Hematopoietic multipotent progenitor cell (in vitro differentiated cells): ENCODE results near the gene PTPRM. TPM values are rescaled to one million over a fixed set of nuclear protein-coding genes. Genes with fewer than 3 reads are reported as not detected.

ENCODE experiments used
- DNase-seq, 3 donors: peaks; one replicate each; pipeline ENCODE4 v3.0.0-alpha.2; 2011 to 2015; ENCODE audit warnings: low read depth in 2 of 3, low spot score in 2 of 3
- total RNA-seq: library from RNA; depleted of rRNA; stranded (reverse); fragments of >200 nt; gene quantifications from one replicate; pipeline ENCODE4 v1.2.3, GENCODE V29; 2012

The PTPRM gene
- total RNA-seq, 1 donor, result 18.0 TPM

DNA sequence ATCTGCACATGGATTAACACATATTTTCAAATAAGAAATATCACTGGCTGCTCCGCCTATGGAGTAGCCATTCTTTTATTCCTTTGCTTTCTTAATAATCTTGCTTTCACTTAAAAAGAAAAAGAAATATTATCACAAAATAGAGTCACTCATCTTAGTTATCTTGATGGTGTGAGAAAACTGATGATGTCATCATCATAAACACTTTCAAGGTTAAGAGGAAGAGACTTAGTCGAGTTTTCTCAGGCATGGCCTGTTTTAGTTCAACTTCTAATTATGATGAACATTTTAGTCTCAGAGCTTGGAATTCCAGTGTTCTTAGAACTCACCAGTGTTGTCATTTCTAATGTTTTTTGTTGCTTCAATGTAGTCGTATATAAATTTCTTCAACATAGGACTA lies 506.1 kb downstream of the PTPRM start:
- no peak for DNase-seq

DNA sequence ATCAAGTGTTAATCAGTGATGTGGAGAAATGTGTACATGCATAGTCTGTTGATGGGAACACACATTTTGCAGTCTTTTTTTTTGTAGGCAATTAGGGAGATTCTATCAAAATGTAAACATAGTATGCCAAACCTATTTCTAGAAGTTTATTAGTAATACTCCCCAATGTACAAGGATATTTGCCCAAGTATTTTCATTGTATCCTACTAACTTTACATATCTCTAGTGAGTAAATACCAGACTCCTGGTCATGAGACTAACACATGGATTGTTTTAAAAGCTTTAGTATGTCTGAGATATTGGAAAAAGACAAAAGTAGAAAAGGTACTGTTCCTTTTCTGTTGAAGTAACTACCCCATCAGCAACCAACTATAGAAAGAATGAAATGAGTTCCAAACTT lies 513.0 kb downstream of the PTPRM start:
- DNase-seq, result no peak

GRCh38 chr18:8081267-8081666 lies 514.2 kb downstream of the PTPRM start:
- no peak for DNase-seq

GRCh38 chr18:8081872-8082553 lies 514.9 kb downstream of the PTPRM start:
- DNase-seq, result no peak

DNA sequence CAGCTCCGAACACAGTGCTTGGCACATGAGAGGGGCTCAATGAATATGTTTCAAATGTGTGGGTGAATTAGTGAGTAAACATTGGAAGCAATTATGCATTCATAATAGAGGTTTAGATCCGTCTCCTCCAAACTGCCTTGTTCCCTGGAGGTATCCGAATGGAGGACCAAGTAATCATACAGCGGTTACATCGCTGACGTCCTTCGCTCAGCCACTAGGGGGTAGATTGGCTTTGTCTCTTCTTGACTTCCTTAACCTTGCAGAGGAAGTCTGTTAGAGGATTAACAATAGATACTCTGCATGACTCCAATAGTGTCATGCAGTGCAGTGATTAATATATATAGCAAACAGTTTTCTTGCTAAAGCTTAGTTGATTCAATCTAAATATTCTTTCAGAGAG lies 517.0 kb downstream of the PTPRM start:
- DNase-seq, result peak in 2 of 3 donors; percentile 1 to 15

GRCh38 chr18:8088626-8089025 lies 521.5 kb downstream of the PTPRM start:
- no peak for DNase-seq

DNA sequence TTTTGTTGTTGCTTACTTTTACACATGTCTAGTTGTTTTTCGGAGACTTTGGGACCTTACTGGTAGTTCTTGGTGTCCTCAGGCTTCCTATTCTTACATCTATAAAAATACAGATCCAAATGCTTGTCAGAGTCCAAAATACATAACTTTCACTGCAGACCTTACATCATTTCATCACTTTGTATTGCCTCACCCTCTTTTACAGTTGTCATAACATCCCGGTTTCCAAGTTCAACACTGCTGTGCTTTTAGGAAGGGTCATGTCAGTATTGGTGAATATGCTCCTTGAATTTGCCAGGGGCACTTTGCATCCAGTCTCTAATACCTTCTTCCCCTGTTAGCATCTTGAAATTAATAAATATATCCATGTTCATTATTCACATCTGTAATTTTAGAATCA lies 523.9 kb downstream of the PTPRM start:
- DNase-seq, result no peak

DNA sequence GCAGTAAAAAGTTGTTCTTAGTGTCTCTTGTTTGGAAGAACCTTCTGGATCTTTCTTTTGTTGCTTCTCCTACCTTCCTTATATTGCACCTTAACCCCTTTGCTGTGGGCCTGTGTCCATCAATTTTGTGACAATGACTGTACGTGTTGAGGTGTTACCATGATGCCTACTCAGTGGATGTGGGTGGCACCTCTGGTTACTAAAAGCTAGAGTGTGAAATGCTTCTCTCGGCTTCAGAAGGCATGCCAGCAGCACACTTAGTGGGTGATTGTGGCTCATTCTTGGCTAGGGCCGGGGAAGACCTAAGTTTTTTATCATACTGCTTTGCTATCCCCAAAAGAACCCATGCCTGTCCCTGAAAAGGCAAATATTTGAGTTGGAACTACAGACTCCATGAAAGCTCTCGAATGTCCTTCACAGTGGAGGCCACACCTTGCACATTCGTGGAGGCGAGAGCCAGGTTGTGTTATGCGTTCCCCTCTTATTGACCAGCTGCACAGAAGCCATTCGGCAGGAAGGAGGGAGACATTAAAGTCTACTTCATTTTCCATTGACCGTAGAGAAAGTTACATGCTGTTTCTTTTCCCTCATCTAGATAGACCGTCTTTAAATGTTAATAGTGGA lies 528.9 kb downstream of the PTPRM start:
- no peak for DNase-seq

- no peak for DNase-seq
Measured at GRCh38 chr18:8097399-8097798, 530.3 kb downstream of the PTPRM start.

GRCh38 chr18:8097927-8098326 lies 530.8 kb downstream of the PTPRM start:
- DNase-seq, result no peak

- no peak for DNase-seq
Measured at GRCh38 chr18:8106603-8107002, 539.5 kb downstream of the PTPRM start.

GRCh38 chr18:8107426-8107825 lies 540.3 kb downstream of the PTPRM start:
- DNase-seq, result no peak

DNA sequence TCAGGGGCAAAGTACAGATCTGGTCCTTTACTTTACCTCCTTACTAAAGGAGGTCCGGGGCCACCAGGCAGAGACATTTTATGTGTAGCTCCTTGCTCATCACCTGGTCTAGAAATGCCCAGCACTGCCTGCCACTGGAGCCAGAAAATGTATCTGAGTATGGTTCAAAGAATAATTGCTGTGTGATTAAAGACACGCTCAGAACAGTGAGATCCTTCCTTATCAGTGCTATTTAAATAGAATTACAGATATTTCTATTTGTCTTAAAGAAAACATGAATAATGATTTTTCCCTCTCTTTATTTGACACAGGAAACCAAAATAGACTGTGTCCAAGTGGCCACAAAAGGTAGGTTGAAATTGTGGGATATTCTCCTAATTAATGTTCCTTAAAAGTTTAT lies 547.4 kb downstream of the PTPRM start:
- no peak for DNase-seq

GRCh38 chr18:8116341-8117005 lies 549.4 kb downstream of the PTPRM start:
- no peak for DNase-seq

DNA sequence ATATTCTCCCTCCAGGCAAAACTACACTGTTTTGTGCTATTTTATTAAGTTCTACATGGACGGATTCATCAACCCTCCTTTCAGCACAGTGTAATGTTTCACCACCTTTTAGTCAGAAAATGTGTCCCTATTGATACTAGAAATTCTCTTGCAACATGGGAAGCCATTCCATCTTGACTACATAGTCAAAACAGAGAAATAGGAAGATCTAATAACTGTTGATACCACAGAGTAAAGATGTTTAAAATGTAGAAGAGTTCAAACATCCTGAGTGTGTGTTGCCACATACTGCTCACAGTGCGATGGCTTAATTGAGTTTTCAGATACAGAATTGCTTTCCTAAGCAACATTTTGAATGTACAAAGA lies 549.9 kb downstream of the PTPRM start:
- DNase-seq, result no peak

DNA sequence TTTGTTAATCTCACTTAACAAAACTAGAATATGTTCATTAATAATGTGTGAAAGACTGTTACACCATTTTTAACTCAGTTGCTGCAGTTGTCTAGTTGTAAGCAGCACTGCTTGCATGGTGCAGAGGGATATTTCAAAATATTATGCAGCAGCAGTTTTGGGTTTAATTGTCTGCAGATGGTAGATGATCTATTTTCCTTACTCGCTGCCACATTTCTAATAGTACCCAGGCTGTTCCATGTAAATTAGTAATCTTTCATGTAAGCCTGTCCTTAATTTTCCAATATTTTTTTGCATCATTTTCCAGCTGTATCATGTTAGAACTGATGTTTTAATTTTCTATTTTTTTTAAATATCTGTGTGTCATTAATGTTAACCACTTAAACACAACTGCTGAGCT lies 554.0 kb downstream of the PTPRM start:
- DNase-seq, result no peak

GRCh38 chr18:8121942-8122480 lies 554.9 kb downstream of the PTPRM start:
- no peak for DNase-seq

GRCh38 chr18:8124232-8125146 lies 557.4 kb downstream of the PTPRM start:
- no peak for DNase-seq

DNA sequence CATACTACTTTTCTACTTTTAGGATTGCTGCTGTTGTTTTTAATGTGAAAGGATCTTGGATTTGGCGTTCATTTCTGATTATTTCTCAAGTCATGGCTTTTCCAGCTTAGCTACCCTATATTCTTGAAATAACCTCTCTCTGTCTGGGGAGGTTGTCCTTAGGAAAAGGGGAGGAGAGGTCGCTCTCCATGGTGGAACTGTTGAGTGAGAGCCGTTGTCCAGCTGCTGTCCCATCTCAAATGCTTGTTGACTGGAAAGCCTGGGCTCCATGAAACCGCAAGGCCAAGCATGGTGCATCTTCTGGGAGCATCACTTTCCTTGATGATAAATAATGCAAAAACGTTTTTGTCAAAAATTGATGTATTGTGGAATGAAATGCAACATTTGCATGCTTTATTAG lies 563.0 kb downstream of the PTPRM start:
- DNase-seq, result no peak

GRCh38 chr18:8133032-8133431 lies 565.9 kb downstream of the PTPRM start:
- DNase-seq, result no peak

- DNase-seq, result no peak
Measured at GRCh38 chr18:8133888-8134287, 566.8 kb downstream of the PTPRM start.
